Parathyroid adenoma (tissue), 2 donors: Measurements from ENCODE around the gene KCNJ6.

Experiments
- H2AFZ ChIP-seq: fragments of 300-600 bp; sonication (generic); one replicate; pipeline ENCODE4 v1.7.0; 2017; ENCODE audit warnings: antibody characterized with exemption, mild to moderate bottlenecking
- H3K27ac ChIP-seq: fragments of 300-600 bp; sonication (generic); one replicate; pipeline ENCODE4 v1.7.0; 2017
- H3K27me3 ChIP-seq: fragments of 300-600 bp; sonication (generic); one replicate; pipeline ENCODE4 v1.7.0; 2017; ENCODE audit warnings: low read length; ENCODE audit not compliant: control insufficient read depth, insufficient read depth
- H3K36me3 ChIP-seq: fragments of 300-600 bp; sonication (generic); one replicate; pipeline ENCODE4 v1.7.0; 2017; ENCODE audit warnings: low read length; ENCODE audit not compliant: control insufficient read depth, insufficient read depth
- H3K4me1 ChIP-seq: fragments of 300-600 bp; sonication (generic); one replicate; pipeline ENCODE4 v1.7.0; 2017; ENCODE audit warnings: control low read depth
- H3K4me2 ChIP-seq: fragments of 300-600 bp; sonication (generic); one replicate; pipeline ENCODE4 v1.7.0; 2017; ENCODE audit warnings: low read length
- H3K4me3 ChIP-seq: fragments of 300-600 bp; sonication (generic); one replicate; pipeline ENCODE4 v1.7.0; 2017; ENCODE audit warnings: low read depth, low read length
- H3K79me2 ChIP-seq: fragments of 300-600 bp; sonication (generic); one replicate; pipeline ENCODE4 v1.7.0; 2017; ENCODE audit warnings: control low read depth
- H3K9ac ChIP-seq: fragments of 300-600 bp; sonication (generic); one replicate; pipeline ENCODE4 v1.7.0; 2017; ENCODE audit warnings: mild to moderate bottlenecking
- H3K9me3 ChIP-seq: fragments of 300-600 bp; sonication (generic); one replicate; pipeline ENCODE4 v1.7.0; 2017; ENCODE audit warnings: low read length; ENCODE audit not compliant: control insufficient read depth
- TF ChIP-seq, protein P1 (sequence below): fragments of 300-600 bp; sonication (generic); IDR thresholded peaks from one replicate; pipeline ENCODE4 v1.7.0; 2017; ENCODE audit warnings: antibody characterized with exemption, mild to moderate bottlenecking
- donor health status: primary hyperparathyroidism.

The KCNJ6 gene

DNA sequence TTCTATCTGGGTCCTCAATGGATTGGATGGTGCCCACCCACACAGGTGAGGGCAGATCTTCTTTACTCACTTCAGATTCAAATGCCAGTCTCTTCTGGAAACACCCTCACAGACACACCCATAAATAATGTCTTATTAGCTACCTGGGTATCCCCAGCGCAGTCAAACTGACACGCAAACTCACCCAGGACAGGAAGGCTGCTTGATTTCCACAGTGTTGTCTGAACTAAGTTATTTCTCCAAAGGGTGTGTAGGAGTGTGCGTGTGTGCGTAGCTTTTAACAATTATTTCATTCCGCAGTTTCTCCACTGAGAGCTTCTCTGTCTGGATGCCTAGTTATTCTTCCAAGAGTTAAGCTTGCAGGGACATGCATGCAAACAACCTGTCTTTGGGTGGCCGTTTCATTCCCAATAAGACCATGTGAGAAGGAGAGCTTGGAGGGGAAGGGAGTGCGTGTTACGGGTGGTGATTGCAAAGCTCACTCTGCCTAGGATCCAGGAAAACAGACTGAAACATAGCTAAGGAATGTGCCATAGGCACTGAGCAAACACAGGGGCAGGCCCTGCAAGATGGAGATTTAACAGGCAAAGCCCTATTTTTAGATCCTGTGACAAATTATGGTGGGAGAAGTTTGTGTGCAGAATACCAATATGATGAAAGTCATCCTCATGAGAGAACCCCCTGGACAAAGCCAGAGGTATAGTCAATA, 280.0 kb downstream of the KCNJ6 start:
- Histone ChIP-seq H2AFZ (no peak overlapping the region), H3K79me2 (no peaks in the 10 kb centered on the region), H3K36me3 (no peaks in the 10 kb centered on the region), H3K4me2 (no peak overlapping the region), H3K27me3 (no peaks in the 10 kb centered on the region), H3K4me3 (no peak overlapping the region), H3K9ac (no peak overlapping the region), H3K9me3 (no peaks in the 10 kb centered on the region), H3K4me1 (no peaks in the 10 kb centered on the region), H3K27ac (no peak overlapping the region)
- TF ChIP-seq, protein P1, sequence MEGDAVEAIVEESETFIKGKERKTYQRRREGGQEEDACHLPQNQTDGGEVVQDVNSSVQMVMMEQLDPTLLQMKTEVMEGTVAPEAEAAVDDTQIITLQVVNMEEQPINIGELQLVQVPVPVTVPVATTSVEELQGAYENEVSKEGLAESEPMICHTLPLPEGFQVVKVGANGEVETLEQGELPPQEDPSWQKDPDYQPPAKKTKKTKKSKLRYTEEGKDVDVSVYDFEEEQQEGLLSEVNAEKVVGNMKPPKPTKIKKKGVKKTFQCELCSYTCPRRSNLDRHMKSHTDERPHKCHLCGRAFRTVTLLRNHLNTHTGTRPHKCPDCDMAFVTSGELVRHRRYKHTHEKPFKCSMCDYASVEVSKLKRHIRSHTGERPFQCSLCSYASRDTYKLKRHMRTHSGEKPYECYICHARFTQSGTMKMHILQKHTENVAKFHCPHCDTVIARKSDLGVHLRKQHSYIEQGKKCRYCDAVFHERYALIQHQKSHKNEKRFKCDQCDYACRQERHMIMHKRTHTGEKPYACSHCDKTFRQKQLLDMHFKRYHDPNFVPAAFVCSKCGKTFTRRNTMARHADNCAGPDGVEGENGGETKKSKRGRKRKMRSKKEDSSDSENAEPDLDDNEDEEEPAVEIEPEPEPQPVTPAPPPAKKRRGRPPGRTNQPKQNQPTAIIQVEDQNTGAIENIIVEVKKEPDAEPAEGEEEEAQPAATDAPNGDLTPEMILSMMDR, result no peak

DNA sequence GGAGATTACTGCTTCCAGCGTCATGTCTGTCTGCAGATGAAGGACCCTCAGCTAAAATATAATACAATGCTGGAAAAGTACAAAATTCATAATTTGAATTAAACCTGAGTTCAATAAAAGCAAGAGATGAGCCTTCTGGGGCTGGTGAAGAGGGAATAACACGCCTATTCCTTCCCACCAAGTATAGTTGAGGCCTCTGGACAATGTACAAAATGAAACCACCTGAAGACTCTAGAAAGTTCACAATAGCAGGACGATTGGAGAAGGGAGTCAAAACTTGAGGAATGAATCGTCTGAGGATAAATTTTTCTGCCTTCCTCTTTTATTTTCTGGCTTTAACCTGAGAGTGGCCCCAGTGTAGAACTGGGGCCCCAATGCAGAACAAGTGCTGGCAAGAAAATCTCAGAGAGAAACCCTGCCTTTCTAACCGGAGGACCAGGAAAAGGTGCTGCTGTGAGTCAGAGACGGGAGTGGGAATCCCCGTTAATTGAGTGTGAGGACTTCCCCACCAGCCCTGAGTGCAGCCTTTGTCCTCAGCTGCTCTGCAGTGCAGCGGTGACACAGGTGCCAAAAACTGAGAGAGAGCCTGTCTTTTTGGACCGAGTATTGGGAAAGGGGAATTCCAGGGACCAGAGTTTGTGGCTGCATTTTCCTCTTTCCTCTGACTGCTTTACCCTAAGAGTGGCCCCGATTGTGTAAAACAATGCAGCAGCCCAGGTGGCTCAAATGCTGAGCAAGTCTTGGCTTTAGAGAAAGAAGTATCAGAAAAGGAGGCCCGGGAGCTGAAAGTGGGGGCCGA, 284.7 kb downstream of the KCNJ6 start:
- TF ChIP-seq, protein P1, result no peak
- H3K27me3 ChIP-seq, result no peaks in the 10 kb centered on the region
- no peak overlapping the region for H3K4me2 ChIP-seq
- no peak overlapping the region for H3K27ac ChIP-seq
- no peak overlapping the region for H2AFZ ChIP-seq
- no peak overlapping the region for H3K4me3 ChIP-seq
- no peaks in the 10 kb centered on the region for H3K4me1 ChIP-seq
- no peaks in the 10 kb centered on the region for H3K36me3 ChIP-seq
- H3K9ac ChIP-seq, result no peak overlapping the region
- no peaks in the 10 kb centered on the region for H3K79me2 ChIP-seq
- H3K9me3 ChIP-seq, result no peaks in the 10 kb centered on the region

- TF ChIP-seq, protein P1, result no peak
- H3K27ac ChIP-seq, result no peak overlapping the region
These were observed 285.4 kb downstream of the KCNJ6 start for GRCh38 chr21:37630872-37631271.

GRCh38 chr21:37628362-37628761, 287.9 kb downstream of the KCNJ6 start:
- no peak overlapping the region for H3K9ac ChIP-seq
- TF ChIP-seq, protein P1, result no peak
- H3K79me2 ChIP-seq, result no peaks in the 10 kb centered on the region
- no peaks in the 10 kb centered on the region for H3K9me3 ChIP-seq
- H3K4me2 ChIP-seq, result no peak overlapping the region
- H3K4me1 ChIP-seq, result no peaks in the 10 kb centered on the region
- no peak overlapping the region for H3K4me3 ChIP-seq
- no peak overlapping the region for H3K27ac ChIP-seq
- no peaks in the 10 kb centered on the region for H3K36me3 ChIP-seq
- no peaks in the 10 kb centered on the region for H3K27me3 ChIP-seq
- H2AFZ ChIP-seq, result no peak overlapping the region

More at GRCh38 chr21:37630872-37631271, 285.4 kb downstream of the KCNJ6 start:
- Histone ChIP-seq H3K27me3 (no peaks in the 10 kb centered on the region), H3K4me2 (no peak overlapping the region), H3K79me2 (no peaks in the 10 kb centered on the region), H2AFZ (no peak overlapping the region), H3K4me1 (no peaks in the 10 kb centered on the region), H3K9ac (no peak overlapping the region), H3K9me3 (no peaks in the 10 kb centered on the region), H3K36me3 (no peaks in the 10 kb centered on the region), H3K4me3 (no peak overlapping the region)
